Gastroesophageal sphincter (tissue), 4 donors: Measurements from ENCODE around the gene GRM4. TPM values are rescaled to one million over a fixed set of nuclear protein-coding genes. Genes with fewer than 3 reads are reported as not detected.

Source experiments
- ATAC-seq: fragments of 150-250 bp; one replicate; pipeline ENCODE4 v1.9.1; 2016; ENCODE audit warnings: mild to moderate bottlenecking, moderate library complexity
- H3K27ac ChIP-seq, 4 donors: fragments of 200-600 bp; sonication (generic) in 3 of 4; 1 replicate in 3 of 4; 2 replicates in 1 of 4; pipeline ENCODE4 v1.5.1; 2016 to 2019
- H3K27me3 ChIP-seq: fragments of 200-600 bp; sonication (generic); one replicate; pipeline ENCODE4 v1.5.1; 2019
- H3K36me3 ChIP-seq, 2 donors: fragments of 200-600 bp; sonication (generic); one replicate each; pipeline ENCODE4 v1.5.1; 2019; ENCODE audit warnings: control low read depth in 1 of 2
- H3K4me1 ChIP-seq, 3 donors: fragments of 200-600 bp; sonication (generic); 1 replicate in 2 of 3; 2 replicates in 1 of 3; pipeline ENCODE4 v1.5.1; 2016 to 2019; ENCODE audit warnings: control low read depth in 2 of 3
- H3K4me3 ChIP-seq, 2 donors: fragments of 200-600 bp; sonication (generic); one replicate each; pipeline ENCODE4 v1.5.1; 2019; ENCODE audit warnings: mild to moderate bottlenecking in 1 of 2, moderate library complexity in 1 of 2
- H3K9me3 ChIP-seq, 3 donors: fragments of 200-600 bp; sonication (generic); one replicate each; pipeline ENCODE4 v1.5.1; 2017 to 2019; ENCODE audit warnings: control low read depth in 2 of 3
- EP300 ChIP-seq: sonication (generic); formaldehyde crosslinking; IDR thresholded peaks from one replicate; pipeline ENCODE4 v1.6.1; 2017; ENCODE audit warnings: antibody characterized with exemption, mild to moderate bottlenecking
- POLR2A ChIP-seq, 2 donors: fragments of 450-650 bp; IDR thresholded peaks; one replicate each; pipeline ENCODE4 v1.6.1; 2017; ENCODE audit warnings: antibody characterized with exemption in 2 of 2, mild to moderate bottlenecking in 2 of 2, moderate library complexity in 1 of 2
- POLR2AphosphoS5 ChIP-seq: sonication (generic); formaldehyde crosslinking; IDR thresholded peaks from one replicate; pipeline ENCODE4 v1.6.1; 2017; ENCODE audit warnings: antibody characterized with exemption
- WGBS, 2 donors: methylation state at CpG; one replicate each; pipeline ENCODE4 v1.1.5; 2018; ENCODE audit warnings: low coverage in 1 of 2; 5-methylcytosine and 5-hydroxymethylcytosine counted together
- total RNA-seq, 4 donors: library from RNA; depleted of rRNA; stranded (reverse); fragments of >200 nt; gene quantifications; one replicate each; pipeline ENCODE4 v1.1.0, GENCODE V29; 2016
- TF ChIP-seq, protein P1 (sequence below), 4 experiments: fragments of 200-600 bp in 2 of 4; fragments of 450-650 bp in 2 of 4; sonication (generic) in 1 of 4; IDR thresholded peaks; one replicate each; pipeline ENCODE4 v1.5.1; 2017 to 2019; ENCODE audit warnings: antibody characterized with exemption in 4 of 4, mild to moderate bottlenecking in 2 of 4, moderate library complexity in 2 of 4

Gene GRM4
- total RNA-seq, 4 donors from 2014 or later, result not detected

DNA sequence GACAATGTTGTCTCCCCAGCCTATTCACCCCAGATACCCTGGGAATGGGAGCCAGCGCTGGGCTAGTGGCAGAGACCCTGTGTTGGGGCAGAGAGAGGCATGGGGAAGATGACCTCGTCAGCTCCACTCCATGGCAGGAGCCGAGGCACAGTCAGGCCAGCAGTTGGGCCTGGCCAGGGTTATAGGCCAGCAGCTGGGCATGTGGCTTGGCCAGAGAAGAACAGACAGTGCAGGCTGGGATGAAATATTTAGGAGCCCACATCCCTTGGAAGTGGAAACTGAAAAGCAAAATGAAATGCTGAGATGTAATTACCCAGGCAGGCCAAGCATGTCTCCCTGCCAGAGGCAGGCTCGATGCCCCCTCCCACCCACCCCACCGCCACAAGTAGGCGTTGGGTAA is 70.0 kb downstream of the GRM4 start:
- Histone ChIP-seq H3K27me3 (peaks cover 60% of the 10 kb centered on the region), H3K4me3 (no peak overlapping the region), H3K9me3 (no peaks in the 10 kb centered on the region), H3K4me1 (no peaks in the 10 kb centered on the region), H3K27ac (no peak overlapping the region), H3K36me3 (no peaks in the 10 kb centered on the region)
- 87% methylated on average over 3 of the region's 6 CpGs; no CpG with 5 or more reads in 1 of the 2 donors for WGBS, 2 donors
- TF ChIP-seq, protein P1, sequence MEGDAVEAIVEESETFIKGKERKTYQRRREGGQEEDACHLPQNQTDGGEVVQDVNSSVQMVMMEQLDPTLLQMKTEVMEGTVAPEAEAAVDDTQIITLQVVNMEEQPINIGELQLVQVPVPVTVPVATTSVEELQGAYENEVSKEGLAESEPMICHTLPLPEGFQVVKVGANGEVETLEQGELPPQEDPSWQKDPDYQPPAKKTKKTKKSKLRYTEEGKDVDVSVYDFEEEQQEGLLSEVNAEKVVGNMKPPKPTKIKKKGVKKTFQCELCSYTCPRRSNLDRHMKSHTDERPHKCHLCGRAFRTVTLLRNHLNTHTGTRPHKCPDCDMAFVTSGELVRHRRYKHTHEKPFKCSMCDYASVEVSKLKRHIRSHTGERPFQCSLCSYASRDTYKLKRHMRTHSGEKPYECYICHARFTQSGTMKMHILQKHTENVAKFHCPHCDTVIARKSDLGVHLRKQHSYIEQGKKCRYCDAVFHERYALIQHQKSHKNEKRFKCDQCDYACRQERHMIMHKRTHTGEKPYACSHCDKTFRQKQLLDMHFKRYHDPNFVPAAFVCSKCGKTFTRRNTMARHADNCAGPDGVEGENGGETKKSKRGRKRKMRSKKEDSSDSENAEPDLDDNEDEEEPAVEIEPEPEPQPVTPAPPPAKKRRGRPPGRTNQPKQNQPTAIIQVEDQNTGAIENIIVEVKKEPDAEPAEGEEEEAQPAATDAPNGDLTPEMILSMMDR (IDR thresholded peaks at IDR 0.05), result no peak
- TF ChIP-seq EP300, result no peak
- TF ChIP-seq POLR2A (IDR thresholded peaks at IDR 0.05), result no peak
- TF ChIP-seq POLR2AphosphoS5, result no peak
- no peak for ATAC-seq

DNA sequence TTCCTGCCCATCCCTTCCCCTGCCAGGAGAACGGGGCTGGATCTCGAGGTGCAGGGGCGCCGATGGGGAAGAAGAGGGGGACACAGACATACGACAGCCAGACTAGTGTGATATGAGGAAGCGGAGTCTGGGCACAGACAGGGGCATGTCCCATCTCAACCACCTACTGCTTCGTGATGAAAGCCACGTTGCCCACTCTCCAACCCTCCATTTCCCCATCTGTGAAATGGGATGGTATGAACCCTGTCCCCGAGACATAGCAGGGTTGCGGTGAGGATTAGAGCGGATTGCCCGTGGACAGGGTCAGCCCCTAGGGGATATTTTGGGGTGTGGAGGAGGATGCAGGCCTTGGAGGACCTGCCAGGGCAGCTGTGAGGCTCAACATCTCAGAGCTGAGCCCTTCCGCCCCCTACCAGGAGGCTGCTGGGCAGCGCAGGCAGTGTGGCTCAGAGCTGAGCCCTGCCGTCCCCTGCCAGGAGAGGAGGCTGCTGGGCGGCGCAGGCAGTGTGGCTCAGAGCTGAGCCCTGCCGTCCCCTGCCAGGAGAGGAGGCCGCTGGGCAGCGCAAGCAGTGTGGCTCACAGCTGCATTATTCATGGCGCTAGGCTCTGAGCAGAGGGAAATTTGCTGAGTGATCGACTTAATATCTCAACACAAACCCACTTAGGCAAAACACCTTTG is 71.7 kb downstream of the GRM4 start:
- Histone ChIP-seq H3K4me1 (no peaks in the 10 kb centered on the region), H3K27ac (no peak overlapping the region), H3K9me3 (no peaks in the 10 kb centered on the region), H3K27me3 (peaks cover 58% of the 10 kb centered on the region), H3K36me3 (no peaks in the 10 kb centered on the region), H3K4me3 (no peak overlapping the region)
- WGBS, 2 donors, result 55 to 85% methylated on average over 4 to 8 of the region's 22 CpGs
- ATAC-seq, result no peak
- no peak for TF ChIP-seq POLR2A (IDR thresholded peaks at IDR 0.05)
- no peak for TF ChIP-seq EP300
- TF ChIP-seq, protein P1 (IDR thresholded peaks at IDR 0.05), result no peak
- TF ChIP-seq POLR2AphosphoS5, result no peak

DNA sequence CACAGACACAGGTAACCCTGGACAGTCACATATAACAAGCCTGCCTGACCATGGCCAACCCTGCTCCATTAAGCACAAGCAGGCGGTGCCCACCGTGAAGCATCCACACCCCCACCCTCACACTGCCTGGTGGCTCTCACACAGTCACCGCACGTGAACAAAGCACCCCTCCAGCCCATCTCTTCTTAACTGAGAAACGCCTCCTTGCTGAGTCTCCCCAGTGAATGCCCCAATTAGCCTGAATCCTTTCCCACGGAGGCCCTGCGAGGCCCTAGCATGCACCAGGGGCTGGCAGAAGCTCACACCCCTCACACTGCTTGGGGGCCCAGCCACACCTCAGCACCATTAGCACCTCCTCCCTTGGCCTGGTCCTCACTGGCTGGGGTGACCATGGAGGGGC is 72.3 kb downstream of the GRM4 start:
- 45 to 80% methylated on average over 2 of the region's 7 CpGs for WGBS, 2 donors
- Histone ChIP-seq H3K27ac (no peak overlapping the region), H3K4me1 (no peaks in the 10 kb centered on the region), H3K9me3 (no peaks in the 10 kb centered on the region), H3K27me3 (peaks cover 60% of the 10 kb centered on the region), H3K4me3 (no peak overlapping the region), H3K36me3 (no peaks in the 10 kb centered on the region)
- no peak for ATAC-seq
- TF ChIP-seq, protein P1 (IDR thresholded peaks at IDR 0.05), result no peak
- TF ChIP-seq EP300 (no peak), POLR2A (IDR thresholded peaks at IDR 0.05) (no peak), POLR2AphosphoS5 (no peak)

DNA sequence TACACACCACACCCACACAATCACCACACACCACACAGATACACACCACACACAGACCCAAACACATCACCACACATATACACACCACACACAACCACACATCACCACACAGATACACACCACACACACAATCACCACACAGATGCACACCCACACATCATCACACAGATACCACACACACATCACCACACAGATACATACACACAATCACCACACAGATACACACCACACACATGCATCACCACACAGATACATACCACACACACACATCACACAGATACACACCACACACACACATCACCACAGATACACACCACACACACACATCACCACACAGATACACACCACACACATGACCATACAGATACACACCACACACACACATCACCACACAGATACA is 73.2 kb downstream of the GRM4 start:
- TF ChIP-seq, protein P1 (IDR thresholded peaks at IDR 0.05), result no peak
- no peak for TF ChIP-seq POLR2AphosphoS5
- TF ChIP-seq POLR2A (IDR thresholded peaks at IDR 0.05), result no peak
- TF ChIP-seq EP300, result no peak
- Histone ChIP-seq H3K27ac (no peak overlapping the region), H3K9me3 (no peaks in the 10 kb centered on the region), H3K36me3 (no peaks in the 10 kb centered on the region), H3K4me3 (no peak overlapping the region), H3K4me1 (no peaks in the 10 kb centered on the region), H3K27me3 (peaks cover 68% of the 10 kb centered on the region)
- ATAC-seq, result no peak

DNA sequence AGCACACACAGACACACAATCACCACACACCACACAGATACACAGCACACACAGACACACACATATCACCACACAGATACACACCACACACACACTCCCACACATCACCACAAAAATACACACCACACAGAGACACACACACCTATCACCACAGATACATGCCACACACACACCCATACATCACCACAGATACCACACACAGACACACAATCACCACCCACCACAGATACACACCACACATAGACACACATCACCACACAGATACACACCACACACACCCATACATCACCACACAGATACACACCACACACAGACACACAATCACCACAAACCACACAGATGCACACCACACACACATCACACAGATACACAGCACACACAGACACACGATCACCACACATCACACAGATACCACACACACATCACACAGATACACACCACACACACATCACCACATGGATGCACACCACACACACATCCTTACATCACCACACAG is 74.0 kb downstream of the GRM4 start:
- 100% methylated on average over 1 of the region's 1 CpG; no CpG with 5 or more reads in 1 of the 2 donors for WGBS, 2 donors
- no peaks in the 10 kb centered on the region for H3K36me3 ChIP-seq
- ATAC-seq, result no peak
- no peaks in the 10 kb centered on the region for H3K4me1 ChIP-seq
- H3K27ac ChIP-seq, result no peak overlapping the region
- H3K27me3 ChIP-seq, result peaks cover 70% of the 10 kb centered on the region
- no peak overlapping the region for H3K4me3 ChIP-seq
- TF ChIP-seq, protein P1 (IDR thresholded peaks at IDR 0.05), result no peak
- no peak for TF ChIP-seq POLR2AphosphoS5
- TF ChIP-seq EP300, result no peak
- no peak for TF ChIP-seq POLR2A (IDR thresholded peaks at IDR 0.05)
- no peaks in the 10 kb centered on the region for H3K9me3 ChIP-seq
